NCI-H1694 (cell line): ENCODE data around the gene JMJD1C.
"Not testable (repeated sequence)": the region's sequence is repeated elsewhere in the genome, so short reads cannot be mapped to it uniquely, and the experiment has no call there.

ENCODE experiments used
- DNase-seq: peaks from one replicate; lab custom pipeline; 2025; lab: John Stamatoyannopoulos, UW

The JMJD1C gene

DNA sequence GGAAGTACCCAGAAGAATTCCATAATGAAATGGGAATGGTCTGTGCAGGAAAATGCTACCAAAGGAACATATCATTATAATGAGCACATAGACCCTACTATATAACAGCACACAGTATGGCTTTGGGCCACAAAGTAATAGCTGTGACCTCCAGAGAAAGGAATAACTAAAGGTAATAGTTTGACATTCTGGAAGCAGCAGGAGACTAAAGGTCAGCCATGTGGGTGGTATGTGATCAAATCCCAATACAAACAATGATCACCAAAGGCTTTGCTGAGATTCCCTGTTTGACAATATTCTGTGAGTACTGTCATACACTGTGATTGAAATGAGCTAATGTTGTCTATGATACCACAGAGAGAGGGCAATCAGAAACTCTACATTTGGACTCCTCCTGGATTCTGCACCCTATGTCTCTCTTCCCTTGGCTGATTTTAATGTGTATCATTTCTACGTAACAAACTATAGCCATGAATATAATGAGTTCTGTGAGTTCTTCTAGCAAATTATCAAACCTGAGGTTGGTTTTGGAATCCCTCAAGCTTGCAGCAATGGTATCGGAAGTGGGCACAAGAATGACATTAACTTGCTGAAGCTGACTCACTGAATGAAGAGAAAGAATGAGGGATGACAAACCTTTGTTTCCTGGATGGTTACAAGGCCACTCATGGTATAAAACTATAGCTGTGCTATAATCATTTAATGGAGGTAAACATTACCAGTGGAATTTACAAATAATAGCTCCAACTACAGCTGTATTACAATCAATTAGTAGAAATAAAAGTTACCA lies 99.6 kb downstream of the JMJD1C start:
- no peak for DNase-seq

GRCh38 chr10:63364918-63365317 lies 100.9 kb downstream of the JMJD1C start:
- DNase-seq, result no peak

DNA sequence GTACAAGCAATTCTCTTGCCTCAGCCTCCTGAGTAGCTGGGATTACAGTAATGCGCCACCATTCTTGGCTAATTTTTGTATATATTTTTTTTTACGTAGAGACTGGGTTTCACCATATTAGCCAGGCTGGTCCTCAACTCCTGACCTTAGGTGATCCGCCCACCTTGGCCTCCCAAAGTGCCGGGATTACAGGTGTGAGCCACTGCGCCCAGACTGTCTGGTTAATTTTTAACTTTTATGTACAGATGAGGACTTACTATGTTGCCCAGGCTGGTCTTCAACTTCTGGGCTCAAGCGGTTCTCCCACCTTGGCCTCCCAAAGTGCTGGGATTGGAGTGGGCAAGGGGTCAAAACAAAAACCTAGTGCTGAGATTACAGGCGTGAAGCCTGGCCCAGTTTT lies 101.8 kb downstream of the JMJD1C start:
- no peak for DNase-seq

DNA sequence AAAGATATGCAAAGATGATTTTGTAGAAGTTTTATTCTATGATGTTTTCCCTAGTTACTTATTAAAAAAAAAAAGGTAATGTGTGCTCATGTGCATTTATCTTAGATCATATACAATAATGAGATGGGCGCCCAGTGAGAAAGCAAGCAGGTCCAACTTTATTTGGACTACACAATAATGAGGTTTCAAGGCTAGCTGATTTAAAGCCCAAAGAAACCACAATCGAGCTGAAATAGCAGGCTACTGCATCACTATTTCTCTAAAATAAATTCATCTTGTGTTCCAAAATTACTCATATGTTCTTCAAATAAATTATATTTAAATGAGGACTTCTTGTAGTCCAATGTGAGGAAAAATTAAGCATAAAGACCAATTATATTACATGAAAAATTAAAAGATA lies 110.1 kb downstream of the JMJD1C start:
- no peak for DNase-seq

DNA sequence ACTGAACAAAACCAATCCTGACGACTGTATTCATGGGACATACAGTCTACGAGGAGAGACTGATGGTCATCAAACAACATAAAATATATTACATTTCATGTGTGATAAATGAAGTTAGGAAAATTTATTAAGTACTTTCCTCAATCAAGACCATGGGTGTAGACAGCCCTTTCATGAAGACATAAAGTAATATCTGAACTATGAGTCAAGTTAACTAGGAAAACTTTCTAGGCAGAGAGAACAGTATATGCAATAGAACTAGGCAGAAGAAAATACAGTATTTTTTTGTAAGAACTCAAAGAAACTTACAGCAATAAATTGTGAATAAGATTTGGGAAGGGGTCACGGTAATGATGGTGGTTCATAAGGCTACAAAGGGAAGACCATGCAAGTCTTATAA lies 112.8 kb downstream of the JMJD1C start:
- no peak for DNase-seq

DNA sequence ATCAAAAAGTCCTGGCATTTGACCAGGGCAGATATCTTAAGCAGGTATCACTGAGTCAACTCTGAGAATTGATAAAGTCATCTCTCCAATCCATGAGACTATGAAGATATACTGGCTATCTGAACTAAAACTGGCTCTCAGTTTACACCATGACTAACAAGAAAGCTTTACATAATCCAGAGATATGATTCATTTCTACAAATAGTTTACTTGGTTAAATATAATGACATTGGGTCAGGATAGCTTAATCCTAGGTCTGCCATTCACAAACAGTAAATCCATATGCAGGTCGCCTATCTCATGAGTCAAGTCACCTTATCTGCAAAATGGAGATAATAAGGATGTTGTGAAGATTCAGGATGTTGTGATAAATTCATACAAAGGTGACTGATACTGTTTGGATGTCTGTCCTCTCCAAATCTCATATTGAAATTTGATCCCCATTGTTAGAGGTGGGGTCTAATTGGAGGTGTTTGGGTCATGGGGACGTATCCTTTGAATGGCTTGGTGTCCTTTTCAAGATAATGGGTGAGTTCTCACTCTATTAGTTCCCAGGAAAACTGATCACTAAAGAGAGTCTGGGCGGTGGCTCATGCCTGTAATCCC lies 117.4 kb downstream of the JMJD1C start:
- DNase-seq, result no peak

DNA sequence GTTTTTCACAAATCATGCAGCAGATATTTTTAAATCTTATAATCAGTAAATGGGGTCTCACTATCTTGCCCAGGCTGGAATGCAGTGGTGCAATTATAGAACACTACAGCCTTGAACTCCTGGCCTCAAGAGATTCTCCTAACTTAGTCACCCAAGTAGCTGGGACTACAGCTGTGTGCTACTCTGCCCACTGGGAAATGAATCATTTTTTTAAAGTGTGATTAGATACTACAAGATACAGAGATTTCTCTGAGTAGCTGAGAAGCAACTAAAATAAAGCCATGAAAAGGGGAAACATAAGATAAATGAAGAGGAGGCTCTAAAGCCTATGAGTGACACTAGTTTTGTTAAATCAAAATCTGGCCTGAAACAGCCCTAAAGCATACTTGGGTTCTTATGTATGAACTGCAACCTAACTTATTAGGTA lies 119.7 kb downstream of the JMJD1C start:
- no peak for DNase-seq

DNA sequence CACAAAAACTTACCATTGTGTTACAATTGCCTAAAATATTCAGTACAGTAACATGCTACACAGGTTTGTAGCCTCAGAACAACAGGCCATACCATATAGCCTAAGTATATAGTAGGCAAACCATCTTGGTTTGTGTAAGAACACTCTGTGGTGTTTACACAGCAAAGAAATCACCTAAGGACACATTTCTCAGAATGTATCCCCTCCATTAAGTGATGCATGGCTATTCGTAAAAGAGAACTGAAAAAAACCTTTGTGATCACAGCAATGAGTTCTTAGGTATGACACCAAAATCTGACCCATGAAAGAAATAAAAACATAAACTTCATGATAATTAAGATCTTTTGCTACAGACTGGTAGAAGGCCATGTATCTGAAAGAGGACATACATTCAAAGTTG lies 121.5 kb downstream of the JMJD1C start:
- no peak for DNase-seq

- no peak for DNase-seq
Observed at GRCh38 chr10:63343476-63343875, 122.3 kb downstream of the JMJD1C start.

- not testable (repeated sequence) for DNase-seq
Observed at GRCh38 chr10:63339640-63340039, 126.1 kb downstream of the JMJD1C start.

DNA sequence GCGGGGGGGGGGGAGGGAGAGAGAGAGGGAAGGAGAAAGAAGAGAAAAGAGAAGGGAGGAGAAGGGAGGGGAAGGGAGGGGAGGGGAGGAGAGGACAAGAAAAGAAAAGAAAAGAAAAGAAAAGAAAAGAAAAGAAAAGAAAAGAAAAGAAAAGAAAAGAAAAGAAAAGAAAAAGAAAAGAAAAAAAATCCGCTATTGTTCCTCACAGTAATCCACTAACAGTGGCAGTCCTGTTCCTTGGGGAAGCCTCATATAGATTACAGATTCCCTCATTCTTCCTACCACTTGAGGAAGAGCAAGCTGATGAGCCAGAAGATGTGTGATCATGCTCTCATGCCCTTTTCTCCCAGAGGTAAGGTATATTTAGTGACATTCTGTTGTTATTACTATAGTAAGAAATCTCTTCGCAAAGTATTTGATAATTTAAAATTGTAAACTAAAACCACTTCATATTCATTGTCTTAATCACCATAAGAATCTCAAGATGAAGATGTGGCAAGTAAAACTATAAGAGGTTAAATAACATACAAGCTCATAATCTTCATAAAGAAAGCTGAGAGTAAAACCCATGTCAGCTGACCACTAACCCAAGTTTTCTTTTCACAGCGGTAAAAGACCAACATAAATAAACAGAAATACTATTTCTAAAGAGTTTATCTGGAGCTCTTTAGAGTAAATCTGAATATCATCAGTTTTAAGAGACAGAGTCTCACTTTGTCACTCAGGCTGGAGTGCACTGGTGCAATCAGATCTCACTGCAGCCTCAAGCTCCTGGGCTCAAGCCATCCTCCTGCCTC lies 128.1 kb downstream of the JMJD1C start:
- no peak for DNase-seq

GRCh38 chr10:63331586-63331985 lies 134.2 kb downstream of the JMJD1C start:
- no peak for DNase-seq

DNA sequence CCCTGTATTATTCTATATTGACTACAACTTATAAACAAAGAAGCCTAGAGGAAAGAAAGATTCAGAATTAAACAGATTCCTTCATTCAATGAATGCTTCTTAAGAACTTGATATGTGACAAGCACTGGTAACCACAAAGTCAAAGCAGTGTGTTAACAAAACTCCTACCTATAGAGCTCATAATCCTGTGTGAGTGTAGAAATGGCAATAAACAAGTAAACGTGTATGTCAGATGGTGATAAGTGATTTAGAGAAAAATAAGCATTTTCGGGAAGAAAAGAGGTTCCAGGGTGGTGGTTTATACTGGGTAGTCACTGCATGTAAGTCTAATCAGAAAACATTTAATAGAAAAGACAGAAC lies 141.3 kb downstream of the JMJD1C start:
- no peak for DNase-seq

DNA sequence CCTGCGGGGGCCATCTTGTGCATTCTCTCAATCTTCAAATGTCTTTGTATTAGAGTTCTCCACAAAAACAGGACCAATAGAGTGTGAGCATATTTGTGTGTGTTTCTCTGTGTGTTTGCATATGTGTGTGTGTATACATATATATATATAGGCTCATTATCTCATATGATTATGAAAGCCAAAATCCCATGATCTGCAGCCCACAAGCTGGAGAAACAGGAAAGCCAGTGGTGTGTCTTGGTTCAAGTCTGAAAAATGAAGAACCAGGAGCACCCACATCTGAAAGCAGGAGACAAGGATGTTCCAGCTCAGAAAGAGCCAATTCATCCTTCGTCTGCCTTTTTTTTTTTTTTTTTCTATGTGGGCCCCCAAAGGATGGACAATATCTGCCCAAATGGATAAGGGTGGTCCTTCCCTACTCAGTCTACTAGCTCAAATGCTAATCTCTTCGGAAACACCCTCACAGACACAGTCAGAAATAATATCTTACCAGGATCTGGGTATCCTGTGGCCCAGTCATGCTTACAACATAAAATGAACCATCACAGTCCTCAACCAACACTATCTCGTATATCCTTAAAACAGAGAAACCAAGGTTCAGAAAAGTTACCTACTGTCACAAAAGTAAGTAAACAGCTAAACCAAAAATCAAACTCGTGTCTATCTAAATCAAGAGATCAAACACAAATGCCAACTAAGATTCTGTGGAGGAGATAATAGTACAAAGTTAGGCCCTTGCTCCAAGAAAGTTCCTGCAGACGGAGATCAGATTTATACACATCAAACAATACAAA lies 141.9 kb downstream of the JMJD1C start:
- DNase-seq, result no peak

DNA sequence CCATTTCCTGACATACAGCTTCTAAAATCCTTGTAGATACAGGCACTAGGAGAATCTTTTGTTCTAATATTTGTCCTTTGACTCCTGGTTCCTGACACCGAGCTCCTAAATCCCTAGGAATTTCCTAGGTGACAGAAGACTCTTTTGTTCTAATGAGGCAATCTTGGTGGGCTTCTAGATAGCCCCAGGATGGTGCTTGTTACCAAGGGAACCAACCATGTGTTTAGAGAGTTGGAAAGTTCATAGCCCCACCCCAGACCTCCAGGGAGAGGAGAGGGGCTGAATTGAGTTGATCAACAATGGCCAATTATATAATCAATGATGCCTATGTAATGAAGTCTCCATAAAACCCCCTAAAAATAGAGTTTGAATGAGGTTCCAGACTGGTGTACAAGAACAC lies 145.1 kb downstream of the JMJD1C start:
- no peak for DNase-seq

DNA sequence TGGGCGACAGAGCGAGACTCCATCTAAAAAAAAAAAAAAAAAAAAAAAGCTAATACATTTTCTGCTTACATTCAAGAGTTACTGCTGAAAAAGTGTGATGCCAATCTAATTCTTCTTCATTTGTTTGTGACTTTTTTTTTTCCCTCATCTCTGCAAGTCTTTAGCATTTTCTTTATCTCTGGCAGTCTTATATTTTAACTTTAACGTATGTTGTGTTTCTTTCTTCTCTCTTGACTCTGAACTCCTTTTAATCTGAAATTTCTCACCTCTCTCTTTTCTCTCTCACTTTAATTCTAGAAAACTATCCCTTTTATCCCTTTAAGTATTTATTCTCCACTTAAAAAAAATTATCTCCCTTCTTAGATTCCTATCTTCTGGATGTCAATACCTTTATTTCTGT lies 146.5 kb downstream of the JMJD1C start:
- DNase-seq, result no peak

- DNase-seq, result no peak
Observed at GRCh38 chr10:63318491-63318890, 147.3 kb downstream of the JMJD1C start.

DNA sequence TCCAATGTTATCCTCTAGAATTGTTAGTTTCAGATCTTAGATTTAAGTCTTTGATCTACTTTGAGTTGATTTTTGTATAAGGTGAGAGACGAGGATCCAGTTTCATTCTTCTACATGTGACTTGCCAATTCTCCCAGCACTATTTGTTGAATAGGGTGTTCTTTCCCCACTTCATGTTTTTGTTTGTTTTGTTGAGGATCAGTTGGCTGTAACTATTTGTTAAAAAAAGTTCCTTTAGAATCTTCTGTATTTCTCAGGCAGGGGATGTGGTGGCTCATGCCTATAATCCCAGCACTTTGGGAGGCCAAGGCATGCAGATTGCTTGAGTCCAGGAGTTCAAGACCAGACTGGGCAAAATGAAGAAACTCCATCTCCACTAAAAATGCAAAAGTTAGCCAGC lies 151.8 kb downstream of the JMJD1C start:
- no peak for DNase-seq

- DNase-seq, result no peak
Observed at GRCh38 chr10:63313066-63313717, 152.6 kb downstream of the JMJD1C start.

DNA sequence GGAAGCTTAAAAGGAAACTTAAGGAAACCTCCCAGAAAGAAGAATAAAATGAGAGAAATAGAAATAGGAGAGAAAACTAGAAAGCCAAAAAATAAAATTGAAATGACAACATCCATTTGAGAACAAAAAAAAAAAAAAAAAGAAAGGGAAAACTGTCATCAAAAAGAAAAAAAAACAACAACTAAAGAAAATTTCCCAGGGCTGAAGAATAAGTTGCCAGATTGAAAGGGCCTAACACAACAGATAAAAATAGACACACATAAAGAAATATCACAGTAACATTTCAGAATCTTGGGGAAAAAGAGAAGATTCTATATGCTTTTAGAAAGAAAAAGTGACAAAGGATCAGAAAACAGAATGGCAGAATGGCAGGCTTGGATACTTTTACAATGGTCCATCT lies 157.1 kb downstream of the JMJD1C start:
- no peak for DNase-seq

GRCh38 chr10:63304146-63304545 lies 161.6 kb downstream of the JMJD1C start:
- no peak for DNase-seq

GRCh38 chr10:63300801-63301200 lies 165.0 kb downstream of the JMJD1C start:
- no peak for DNase-seq
